Measurements from ENCODE around the gene KLF2.

The KLF2 gene

DNA sequence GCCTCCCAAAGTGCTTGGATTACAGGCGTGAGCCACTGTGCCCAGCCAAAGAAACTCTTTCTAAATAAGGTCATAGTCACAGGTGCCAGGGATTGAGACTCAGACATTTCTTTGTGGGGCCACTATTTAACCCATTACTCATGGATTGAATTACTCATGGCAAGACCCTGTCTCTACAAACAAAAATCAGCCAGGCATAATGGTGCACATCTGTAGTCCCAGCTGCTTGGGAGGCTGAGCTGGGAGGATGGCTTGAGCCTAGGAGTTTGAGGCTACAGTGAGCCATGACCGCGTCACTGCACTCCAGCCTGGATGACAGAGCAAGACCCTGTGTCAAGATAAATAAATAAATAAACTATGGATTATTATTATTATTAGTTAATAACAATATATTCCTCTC is 3.6 kb upstream of the KLF2 start:
- TF ChIP-seq JUND (IDR thresholded peaks at IDR 0.05; ENCODE audit: low read depth): no peak
- in situ Hi-C loops (cut with HindIII; ENCODE audit: low pct_unique_long_range_greater_than_20kb, low sequenced_read_pairs): no loop called here

DNA sequence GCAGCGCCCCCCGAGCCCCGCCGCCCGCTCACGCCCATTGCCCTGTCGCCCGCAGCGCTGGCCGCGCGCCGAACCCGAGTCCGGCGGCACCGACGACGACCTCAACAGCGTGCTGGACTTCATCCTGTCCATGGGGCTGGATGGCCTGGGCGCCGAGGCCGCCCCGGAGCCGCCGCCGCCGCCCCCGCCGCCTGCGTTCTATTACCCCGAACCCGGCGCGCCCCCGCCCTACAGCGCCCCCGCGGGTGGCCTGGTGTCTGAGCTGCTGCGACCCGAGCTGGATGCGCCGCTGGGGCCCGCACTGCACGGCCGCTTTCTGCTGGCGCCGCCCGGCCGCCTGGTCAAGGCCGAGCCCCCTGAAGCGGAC is 518 bp downstream of the KLF2 start:
- no peak for DNase-seq (ENCODE audit: low read depth in 1 of 2, low spot score in 1 of 2)
- TF ChIP-seq JUND (IDR thresholded peaks at IDR 0.05; ENCODE audit: low read depth): no peak
- in situ Hi-C loops (cut with HindIII; ENCODE audit: low pct_unique_long_range_greater_than_20kb, low sequenced_read_pairs): no loop called here

More for the DNA sequence above, 3.6 kb upstream of the KLF2 start:
- no peak for DNase-seq (ENCODE audit: low read depth in 1 of 2, low spot score in 1 of 2)

DNA sequence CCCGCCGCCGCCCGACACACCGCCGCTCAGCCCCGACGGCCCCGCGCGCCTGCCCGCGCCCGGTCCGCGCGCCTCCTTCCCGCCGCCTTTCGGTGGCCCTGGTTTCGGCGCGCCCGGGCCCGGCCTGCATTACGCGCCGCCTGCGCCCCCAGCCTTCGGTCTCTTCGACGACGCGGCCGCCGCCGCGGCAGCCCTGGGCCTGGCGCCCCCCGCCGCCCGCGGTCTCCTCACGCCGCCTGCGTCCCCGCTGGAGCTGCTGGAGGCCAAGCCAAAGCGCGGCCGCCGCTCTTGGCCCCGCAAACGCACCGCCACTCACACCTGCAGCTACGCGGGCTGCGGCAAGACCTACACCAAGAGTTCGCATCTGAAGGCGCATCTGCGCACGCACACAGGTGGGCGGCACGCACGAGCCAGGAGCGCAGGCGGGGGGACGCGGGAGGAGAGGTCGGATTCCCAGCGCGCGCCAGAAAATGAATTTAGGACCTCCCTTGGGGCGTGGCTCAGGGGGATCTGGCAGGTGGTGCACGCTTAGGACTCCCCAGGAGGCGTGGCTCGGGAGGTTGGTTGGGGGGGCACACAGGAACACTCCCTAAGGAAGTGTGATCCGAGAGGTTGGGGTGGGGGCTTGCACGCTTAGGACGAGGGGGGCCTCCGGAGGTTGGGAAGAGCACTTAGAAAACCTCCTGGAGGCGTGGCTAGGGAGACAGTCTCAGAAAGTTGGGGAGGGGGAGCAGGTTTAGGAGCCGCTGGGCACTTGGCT is 1.2 kb downstream of the KLF2 start:
- DNase-seq (ENCODE audit: low read depth in 1 of 2, low spot score in 1 of 2): no peak
- in situ Hi-C loops (cut with HindIII; ENCODE audit: low pct_unique_long_range_greater_than_20kb, low sequenced_read_pairs): no loop called here
- no peak for TF ChIP-seq JUND (IDR thresholded peaks at IDR 0.05; ENCODE audit: low read depth)

DNA sequence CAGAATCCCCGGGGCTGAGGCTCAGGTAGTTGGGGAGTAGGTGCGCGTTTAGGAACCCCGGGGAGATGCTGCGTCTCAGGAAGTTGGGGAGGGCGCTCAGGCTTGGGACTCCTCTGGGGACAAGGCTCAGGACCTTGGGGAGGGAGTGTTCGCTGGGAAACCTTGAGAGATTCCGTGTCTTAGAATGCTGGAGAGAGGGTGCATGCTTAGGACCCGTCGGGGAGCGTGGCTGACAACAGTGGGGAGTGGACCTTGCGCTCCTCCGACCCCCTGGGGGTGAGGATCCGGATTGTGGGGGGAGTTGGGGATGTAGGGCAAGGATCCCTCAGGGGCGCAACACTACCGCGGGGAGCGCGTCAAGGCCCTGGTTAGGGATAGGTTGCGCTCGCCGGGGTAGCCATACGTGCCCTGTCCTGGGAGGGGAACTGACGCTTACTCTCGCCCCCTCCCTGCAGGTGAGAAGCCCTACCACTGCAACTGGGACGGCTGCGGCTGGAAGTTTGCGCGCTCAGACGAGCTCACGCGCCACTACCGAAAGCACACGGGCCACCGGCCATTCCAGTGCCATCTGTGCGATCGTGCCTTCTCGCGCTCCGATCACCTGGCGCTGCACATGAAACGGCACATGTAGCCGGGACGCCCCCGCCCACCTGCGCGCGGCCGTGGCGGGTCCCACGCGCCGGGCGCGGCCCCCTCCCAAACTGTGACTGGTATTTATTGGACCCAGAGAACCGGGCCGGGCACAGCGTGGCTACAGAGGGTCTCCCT is 2.0 kb downstream of the KLF2 start:
- in situ Hi-C loops (cut with HindIII; ENCODE audit: low pct_unique_long_range_greater_than_20kb, low sequenced_read_pairs): no loop called here
- no peak for TF ChIP-seq JUND (IDR thresholded peaks at IDR 0.05; ENCODE audit: low read depth)
- no peak for DNase-seq (ENCODE audit: low read depth in 1 of 2, low spot score in 1 of 2)

DNA sequence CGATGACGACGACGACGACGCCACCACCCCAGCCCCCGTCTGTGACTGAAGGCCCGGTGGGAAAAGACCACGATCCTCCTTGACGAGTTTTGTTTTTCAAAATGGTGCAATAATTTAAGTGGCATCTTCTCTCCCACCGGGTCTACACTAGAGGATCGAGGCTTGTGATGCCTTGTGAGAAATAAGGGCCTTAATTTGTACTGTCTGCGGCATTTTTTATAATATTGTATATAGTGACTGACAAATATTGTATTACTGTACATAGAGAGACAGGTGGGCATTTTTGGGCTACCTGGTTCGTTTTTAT is 2.5 kb downstream of the KLF2 start:
- TF ChIP-seq JUND (IDR thresholded peaks at IDR 0.05; ENCODE audit: low read depth): no peak
- no peak for DNase-seq (ENCODE audit: low read depth in 1 of 2, low spot score in 1 of 2)
- in situ Hi-C loops (cut with HindIII; ENCODE audit: low pct_unique_long_range_greater_than_20kb, low sequenced_read_pairs): no loop called here

DNA sequence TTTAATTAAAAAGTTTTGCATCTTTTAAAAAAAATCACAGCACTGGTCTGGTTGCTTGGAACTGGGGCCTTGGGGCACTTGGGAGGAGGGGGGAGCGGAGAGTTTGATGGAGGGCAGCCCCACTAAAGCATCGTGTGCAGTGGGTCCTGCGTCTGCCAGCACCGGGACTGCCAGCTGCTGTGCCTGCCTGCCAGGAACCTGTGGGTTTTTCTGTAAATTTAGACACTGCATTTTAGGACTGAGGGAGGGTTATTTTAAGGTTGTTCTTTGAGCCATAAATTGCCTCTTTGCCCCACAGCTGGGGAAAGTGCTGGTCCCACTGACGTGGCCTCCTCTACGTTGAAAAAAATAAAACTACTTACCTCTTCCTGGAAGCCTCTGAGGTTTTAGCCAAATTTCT is 2.9 kb downstream of the KLF2 start:
- TF ChIP-seq JUND (IDR thresholded peaks at IDR 0.05; ENCODE audit: low read depth): no peak
- DNase-seq (ENCODE audit: low read depth in 1 of 2, low spot score in 1 of 2): no peak
- in situ Hi-C loops (cut with HindIII; ENCODE audit: low pct_unique_long_range_greater_than_20kb, low sequenced_read_pairs): no loop called here

DNA sequence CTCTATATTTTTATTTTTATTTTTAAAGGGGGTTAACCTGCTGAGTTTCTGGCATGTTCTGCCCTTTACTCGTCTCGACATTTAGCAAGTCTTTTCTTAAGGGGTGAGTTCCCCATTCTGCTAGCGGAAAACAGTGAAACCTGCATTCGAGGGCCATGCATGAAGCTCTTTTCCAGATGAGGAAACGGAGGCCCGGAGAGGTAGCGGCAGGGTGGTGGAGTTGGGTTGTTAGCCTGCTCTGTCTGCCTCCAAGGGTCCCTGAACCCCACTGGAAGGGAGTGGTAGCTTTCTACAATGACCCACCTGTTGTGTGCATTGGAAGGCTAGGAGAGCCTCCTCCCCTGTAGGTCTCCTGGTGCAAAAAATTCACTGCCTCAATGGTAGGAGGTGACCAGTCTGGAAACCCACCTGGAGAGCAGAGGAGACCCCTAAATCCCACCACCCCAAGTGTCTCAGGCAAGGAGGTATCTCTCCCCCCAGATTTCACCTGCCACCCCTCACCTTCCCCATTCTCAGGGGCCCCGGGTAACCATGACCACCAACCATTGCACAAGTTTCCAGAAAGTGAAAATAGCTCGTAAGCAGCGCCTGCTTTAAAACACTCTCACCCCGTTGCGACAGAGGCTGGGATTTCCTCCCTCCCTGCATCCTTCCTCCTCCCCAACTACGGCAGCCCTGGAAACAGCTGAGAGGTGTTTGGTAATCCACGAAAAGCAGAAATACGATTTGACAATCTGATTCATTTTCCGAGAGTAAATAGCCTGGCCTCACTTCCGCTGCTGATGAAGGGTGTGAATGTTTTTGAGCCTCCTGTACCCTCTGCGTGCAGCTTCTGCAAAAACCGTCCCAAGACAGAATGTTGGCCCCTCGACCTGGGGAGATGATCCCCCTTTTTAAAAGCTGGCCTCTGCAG is 3.5 kb downstream of the KLF2 start:
- in situ Hi-C loops (cut with HindIII; ENCODE audit: low pct_unique_long_range_greater_than_20kb, low sequenced_read_pairs): no loop called here
- DNase-seq (ENCODE audit: low read depth in 1 of 2, low spot score in 1 of 2): no peak
- no peak for TF ChIP-seq JUND (IDR thresholded peaks at IDR 0.05; ENCODE audit: low read depth)

DNA sequence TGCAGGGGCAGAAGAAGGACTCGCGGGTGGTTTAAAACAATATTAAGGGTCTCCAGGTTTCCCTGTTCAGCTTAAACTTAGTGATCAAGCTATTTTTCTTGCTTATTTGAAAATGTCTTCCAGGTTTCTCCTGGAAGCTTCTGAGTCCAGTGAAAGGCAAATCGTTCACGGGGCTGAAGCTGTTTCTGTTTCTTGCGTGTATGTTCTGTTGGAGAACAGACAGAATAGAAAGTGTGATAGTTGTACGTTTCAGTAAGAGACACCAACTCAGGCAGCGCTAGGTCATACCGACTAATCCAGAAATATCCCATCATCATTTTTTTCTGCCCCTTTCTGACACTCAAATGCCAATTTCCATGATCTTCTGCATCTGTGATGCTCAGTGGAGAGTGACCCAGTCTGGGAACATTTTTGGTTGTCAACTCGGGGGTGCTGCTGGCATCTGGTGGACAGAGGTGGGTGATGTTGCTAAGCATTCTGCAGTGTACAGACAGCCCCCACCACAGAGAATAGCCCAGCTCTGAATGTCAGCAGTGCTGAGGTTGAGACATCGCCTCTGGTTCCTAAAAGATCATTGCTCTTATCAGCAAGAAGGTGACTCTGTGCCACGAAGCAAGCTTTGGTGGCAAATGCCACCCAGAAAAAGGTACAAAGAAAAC is 4.3 kb downstream of the KLF2 start:
- no peak for TF ChIP-seq JUND (IDR thresholded peaks at IDR 0.05; ENCODE audit: low read depth)
- in situ Hi-C loops (cut with HindIII; ENCODE audit: low pct_unique_long_range_greater_than_20kb, low sequenced_read_pairs): no loop called here
- no peak for DNase-seq (ENCODE audit: low read depth in 1 of 2, low spot score in 1 of 2)

DNA sequence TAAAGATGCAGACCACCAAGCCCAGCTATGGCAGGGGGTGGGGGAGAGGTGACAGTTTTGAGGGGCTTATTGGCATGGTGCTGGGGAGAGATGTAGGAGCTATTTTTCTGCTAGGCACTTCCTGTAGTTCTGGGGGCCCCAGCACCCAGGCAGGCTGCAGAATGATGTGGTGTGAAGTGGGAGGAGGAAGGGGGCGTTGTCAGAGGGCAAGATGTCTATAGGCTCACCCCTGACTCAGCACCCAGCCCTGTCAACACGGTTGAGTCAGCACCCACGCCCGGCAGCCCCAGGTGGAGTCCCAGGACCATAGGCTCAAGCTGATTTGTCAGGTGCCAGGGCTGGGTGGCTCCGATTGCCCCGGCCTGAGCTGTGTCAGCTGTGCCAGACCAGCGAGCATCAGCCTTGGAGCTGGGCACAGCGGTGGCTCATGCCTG is 5.8 kb downstream of the KLF2 start:
- in situ Hi-C loops (cut with HindIII; ENCODE audit: low pct_unique_long_range_greater_than_20kb, low sequenced_read_pairs): no loop called here
- peak in 1 of 2 experiments; percentile 52 for DNase-seq (ENCODE audit: low read depth in 1 of 2, low spot score in 1 of 2)
- TF ChIP-seq JUND (IDR thresholded peaks at IDR 0.05; ENCODE audit: low read depth): no peak

DNA sequence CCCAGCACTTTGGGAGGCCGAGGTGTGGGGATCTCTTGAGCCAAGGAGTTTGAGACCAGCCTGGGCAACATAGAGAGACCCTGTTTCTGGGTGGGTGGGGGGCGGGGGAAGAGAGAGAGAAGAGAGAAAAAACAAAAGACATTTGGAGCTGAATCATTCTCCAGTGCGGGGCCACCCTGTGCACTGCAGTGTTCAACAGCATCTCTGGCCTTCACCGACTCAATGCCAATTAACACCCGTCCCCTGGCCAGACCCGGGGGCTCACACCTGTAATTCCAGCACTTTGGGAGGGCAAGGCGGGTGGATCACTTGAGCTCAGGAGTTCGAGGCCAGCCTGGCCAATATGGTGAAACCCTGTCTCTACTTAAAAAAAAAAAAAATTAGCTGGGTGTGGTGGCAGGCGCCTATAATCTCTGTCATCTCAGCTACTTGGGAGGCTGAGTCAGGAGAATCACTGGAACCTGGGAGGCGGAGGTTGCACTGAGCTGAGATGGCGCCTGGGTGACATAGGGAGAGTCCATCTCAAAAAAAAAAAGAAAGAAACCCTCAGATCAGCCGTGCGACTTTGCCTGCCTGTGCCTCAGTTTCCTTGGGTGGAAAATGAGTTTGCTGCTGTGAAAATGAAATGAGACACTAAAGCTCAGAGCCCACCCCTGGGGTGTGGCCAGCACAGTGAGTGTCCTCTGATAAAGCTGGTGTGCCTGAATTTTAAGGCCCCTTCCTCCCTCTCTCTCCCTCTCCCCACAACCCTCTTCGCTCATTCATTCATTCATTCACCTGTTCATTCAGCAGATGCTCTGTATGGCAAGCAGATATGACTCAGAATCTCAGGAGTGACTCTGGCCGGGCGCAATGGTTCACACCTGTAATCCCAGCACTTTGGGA is 6.4 kb downstream of the KLF2 start:
- DNase-seq (ENCODE audit: low read depth in 1 of 2, low spot score in 1 of 2): no peak
- in situ Hi-C loops (cut with HindIII; ENCODE audit: low pct_unique_long_range_greater_than_20kb, low sequenced_read_pairs): no loop called here
- TF ChIP-seq JUND (IDR thresholded peaks at IDR 0.05; ENCODE audit: low read depth): no peak

DNA sequence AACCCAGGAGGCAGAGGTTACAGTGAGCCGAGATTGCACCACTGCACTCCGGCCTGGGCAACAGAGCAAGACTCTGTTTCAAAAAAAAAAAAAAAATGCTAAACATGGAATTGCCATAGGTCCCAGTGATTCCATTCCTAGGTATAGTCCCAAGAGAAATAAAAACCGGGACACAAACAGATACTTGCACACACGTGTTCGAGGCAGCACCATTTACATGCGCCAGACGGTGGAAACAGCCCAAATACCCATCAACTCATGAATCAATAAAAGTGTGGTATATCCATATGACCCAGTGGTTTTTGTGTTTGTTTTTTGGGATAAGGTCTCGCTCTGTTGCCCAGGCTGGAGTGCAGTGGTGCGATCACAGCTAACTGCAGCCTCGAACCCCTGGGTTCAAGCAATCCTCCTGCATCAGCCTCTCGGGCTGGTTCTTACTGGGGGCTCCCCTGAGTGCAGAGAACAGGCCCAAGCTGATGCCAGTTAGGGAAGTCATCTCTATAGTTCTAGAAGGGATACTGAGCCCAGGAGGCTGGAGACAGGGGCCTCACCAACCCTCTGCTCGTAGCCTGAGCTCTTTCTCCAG is 8.5 kb downstream of the KLF2 start:
- in situ Hi-C loops (cut with HindIII; ENCODE audit: low pct_unique_long_range_greater_than_20kb, low sequenced_read_pairs): no loop called here
- DNase-seq (ENCODE audit: low read depth in 1 of 2, low spot score in 1 of 2): no peak
- TF ChIP-seq JUND (IDR thresholded peaks at IDR 0.05; ENCODE audit: low read depth): no peak
